H1 (cell line): Measurements from ENCODE around the gene ACLY. TPM values are rescaled to one million over a fixed set of nuclear protein-coding genes. Genes with fewer than 3 reads are reported as not detected.

Experiments used
- ATF2 ChIP-seq: IDR thresholded peaks from 2 replicates; pipeline ENCODE4 v1.6.1; 2012; ENCODE audit warnings: low read length, inconsistent platforms
- CHD1 ChIP-seq: IDR thresholded peaks from 2 replicates; pipeline ENCODE4 v1.6.1; 2012; ENCODE audit warnings: low read depth, low read length, improper control_type of control experiment
- CHD2 ChIP-seq: IDR thresholded peaks from 2 replicates; pipeline ENCODE4 v1.6.1; 2012; ENCODE audit warnings: low read length, improper control_type of control experiment
- EGR1 ChIP-seq: IDR thresholded peaks from 2 replicates; pipeline ENCODE4 v1.6.1; 2011; ENCODE audit warnings: low read depth, low read length, borderline replicate concordance
- JUND ChIP-seq: IDR thresholded peaks from 2 replicates; pipeline ENCODE4 v1.6.1; 2011; ENCODE audit warnings: mild to moderate bottlenecking, improper control_type of control experiment, low read length
- MAFK ChIP-seq: IDR thresholded peaks from 2 replicates; pipeline ENCODE4 v1.6.1; 2012; ENCODE audit warnings: low read depth, mild to moderate bottlenecking, improper control_type of control experiment, low read length
- MAX ChIP-seq: IDR thresholded peaks from 2 replicates; pipeline ENCODE4 v1.6.1; 2012; ENCODE audit warnings: inconsistent platforms
- RAD21 ChIP-seq, 2 experiments: IDR thresholded peaks in 1 of 2; conservative IDR thresholded peaks in 1 of 2; 2 replicates each; pipeline ENCODE4 v1.6.1; 2011; ENCODE audit warnings: low read depth in 2 of 2, low read length in 2 of 2, improper control_type of control experiment in 1 of 2, inconsistent platforms in 1 of 2, mild to moderate bottlenecking in 1 of 2, moderate library complexity in 1 of 2
- RFX5 ChIP-seq: IDR thresholded peaks from 2 replicates; pipeline ENCODE4 v1.6.1; 2011; ENCODE audit warnings: low read depth, low read length, improper control_type of control experiment, borderline replicate concordance
- SAP30 ChIP-seq: fragments of 300-600 bp; sonication (generic); IDR thresholded peaks from 2 replicates; pipeline ENCODE4 v1.7.1; 2012; ENCODE audit warnings: low read length, moderate library complexity, mild to moderate bottlenecking, inconsistent platforms; ENCODE audit not compliant: insufficient read depth, insufficient replicate concordance
- SIN3A ChIP-seq, 2 experiments: IDR thresholded peaks in 1 of 2; conservative IDR thresholded peaks in 1 of 2; 2 replicates each; pipeline ENCODE4 v1.6.1; 2011 to 2012; ENCODE audit warnings: low read length in 2 of 2, improper control_type of control experiment in 1 of 2, low read depth in 1 of 2, mild to moderate bottlenecking in 1 of 2
- TAF1 ChIP-seq: IDR thresholded peaks from 2 replicates; pipeline ENCODE4 v1.6.1; 2011; ENCODE audit warnings: mild to moderate bottlenecking, low read depth, low read length
- TEAD4 ChIP-seq: IDR thresholded peaks from 2 replicates; pipeline ENCODE4 v1.6.1; 2012; ENCODE audit warnings: low read depth, low read length, inconsistent platforms, mixed read lengths
- polyA plus RNA-seq, 7 experiments: library from polyadenylated mRNA; depleted of rRNA in 3 of 7; stranded (reverse) in 5 of 7; unstranded in 2 of 7; fragments of >200 nt in 5 of 7; fragments of 200-250 nt in 2 of 7; gene quantifications; 1 replicate in 5 of 7; 2 replicates in 1 of 7; 4 replicates in 1 of 7; pipeline versions ENCODE4 v1.2.1 to v1.2.3, GENCODE V29; 2011 to 2013; ENCODE audit warnings: missing spikeins in 2 of 7, mixed read lengths in 2 of 7
- total RNA-seq: library from RNA; stranded (reverse); fragmentation: NEBNext Ultra II Directional; extraction: Animal tissue kit (Norgen Biotek cat#: 25700); gene quantifications from 2 replicates; pipeline ENCODE4 v1.2.1, GENCODE V29; 2021
- TF ChIP-seq, protein P1 (sequence below): IDR thresholded peaks from 2 replicates; pipeline ENCODE4 v1.6.1; 2011; ENCODE audit warnings: low read length, improper control_type of control experiment
- TF ChIP-seq, protein P2 (sequence below), 3 experiments: IDR thresholded peaks; 1 replicate in 2 of 3; 2 replicates in 1 of 3; pipeline versions ENCODE4 v1.5.1 to v1.6.1; 2011; ENCODE audit warnings: low read length in 3 of 3, mild to moderate bottlenecking in 3 of 3, inconsistent platforms in 2 of 3, low read depth in 1 of 3, moderate library complexity in 1 of 3; ENCODE audit not compliant: insufficient read depth in 1 of 3; ENCODE audit errors: control extremely low read depth in 1 of 3
- TF ChIP-seq, protein P3 (sequence below): IDR thresholded peaks from 2 replicates; pipeline ENCODE4 v1.6.1; 2011; ENCODE audit warnings: low read depth, mild to moderate bottlenecking, low read length; ENCODE audit not compliant: insufficient read depth

The ACLY gene
- total and polyA plus RNA-seq, 2 of the 8 experiments (the other 6 are each of a cell fraction or from before 2014, with no cell fraction given), result 167 to 393 TPM

DNA sequence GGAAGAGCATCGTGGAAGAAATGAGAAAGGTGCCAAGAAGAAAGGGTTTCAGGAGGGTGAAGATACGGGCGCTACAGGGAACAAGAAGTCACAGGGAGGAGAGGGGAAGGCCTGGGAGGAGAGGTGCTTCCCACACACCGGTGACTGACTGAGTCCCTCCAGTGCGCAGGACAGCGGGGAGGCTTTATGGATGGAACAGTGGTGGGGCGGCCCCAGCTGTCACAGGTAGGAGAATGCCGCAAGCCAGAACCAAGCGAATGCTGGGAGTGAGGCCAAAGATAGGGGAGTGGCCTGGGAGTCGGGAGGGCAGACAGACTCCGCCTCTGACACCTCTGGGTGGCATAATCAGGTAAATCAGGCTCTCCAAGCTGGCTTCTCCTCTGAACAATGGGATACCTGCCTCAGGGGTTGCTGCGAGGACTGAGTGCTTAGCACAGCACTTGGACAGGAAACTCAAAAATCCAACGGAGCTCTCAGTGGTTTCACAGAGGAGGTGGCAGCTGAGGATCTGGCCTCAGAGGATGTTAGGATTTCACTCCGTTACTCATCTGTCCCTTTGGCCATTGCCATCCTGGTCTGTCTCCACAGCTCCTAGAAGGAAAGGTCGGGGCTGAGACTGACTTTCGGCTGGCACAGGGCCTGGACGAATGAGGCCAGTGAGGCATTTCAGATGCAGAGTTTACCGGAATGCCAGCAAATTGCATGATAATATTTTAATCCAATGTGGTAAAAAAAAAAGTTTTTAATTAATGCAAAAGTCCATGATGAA lies 47.1 kb upstream of the ACLY start (continued):
- TF ChIP-seq, protein P1, sequence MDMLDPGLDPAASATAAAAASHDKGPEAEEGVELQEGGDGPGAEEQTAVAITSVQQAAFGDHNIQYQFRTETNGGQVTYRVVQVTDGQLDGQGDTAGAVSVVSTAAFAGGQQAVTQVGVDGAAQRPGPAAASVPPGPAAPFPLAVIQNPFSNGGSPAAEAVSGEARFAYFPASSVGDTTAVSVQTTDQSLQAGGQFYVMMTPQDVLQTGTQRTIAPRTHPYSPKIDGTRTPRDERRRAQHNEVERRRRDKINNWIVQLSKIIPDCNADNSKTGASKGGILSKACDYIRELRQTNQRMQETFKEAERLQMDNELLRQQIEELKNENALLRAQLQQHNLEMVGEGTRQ, result no peak
- TF ChIP-seq ATF2, result peak; percentile 72; the same call in 1 of the 2 replicates
- TF ChIP-seq, protein P2, sequence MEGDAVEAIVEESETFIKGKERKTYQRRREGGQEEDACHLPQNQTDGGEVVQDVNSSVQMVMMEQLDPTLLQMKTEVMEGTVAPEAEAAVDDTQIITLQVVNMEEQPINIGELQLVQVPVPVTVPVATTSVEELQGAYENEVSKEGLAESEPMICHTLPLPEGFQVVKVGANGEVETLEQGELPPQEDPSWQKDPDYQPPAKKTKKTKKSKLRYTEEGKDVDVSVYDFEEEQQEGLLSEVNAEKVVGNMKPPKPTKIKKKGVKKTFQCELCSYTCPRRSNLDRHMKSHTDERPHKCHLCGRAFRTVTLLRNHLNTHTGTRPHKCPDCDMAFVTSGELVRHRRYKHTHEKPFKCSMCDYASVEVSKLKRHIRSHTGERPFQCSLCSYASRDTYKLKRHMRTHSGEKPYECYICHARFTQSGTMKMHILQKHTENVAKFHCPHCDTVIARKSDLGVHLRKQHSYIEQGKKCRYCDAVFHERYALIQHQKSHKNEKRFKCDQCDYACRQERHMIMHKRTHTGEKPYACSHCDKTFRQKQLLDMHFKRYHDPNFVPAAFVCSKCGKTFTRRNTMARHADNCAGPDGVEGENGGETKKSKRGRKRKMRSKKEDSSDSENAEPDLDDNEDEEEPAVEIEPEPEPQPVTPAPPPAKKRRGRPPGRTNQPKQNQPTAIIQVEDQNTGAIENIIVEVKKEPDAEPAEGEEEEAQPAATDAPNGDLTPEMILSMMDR (IDR thresholded peaks at IDR 0.05; ENCODE audit: control extremely low read depth in 1 of 3, insufficient read depth in 1 of 3, low read depth in 1 of 3, low read length in 3 of 3), result peak in 1 of 3 experiments; percentile 1; a peak in 1 of 4 replicates
- TF ChIP-seq MAFK, result no peak
- no peak for TF ChIP-seq EGR1
- no peak for TF ChIP-seq JUND
- no peak for TF ChIP-seq RFX5
- peak; percentile 87 for TF ChIP-seq SAP30
- TF ChIP-seq RAD21 (IDR thresholded peaks at IDR 0.05 in 1 of 2, conservative IDR thresholded peaks at IDR 0.05 in 1 of 2; ENCODE audit: low read depth in 2 of 2, low read length in 2 of 2), result no peak; a peak in 1 of 4 replicates
- 0 out of 4 replicates have a peak, but pooled peaks of 1 of the 2 experiments have one; percentile 74 for TF ChIP-seq SIN3A (conservative IDR thresholded peaks at IDR 0.05 in 1 of 2, IDR thresholded peaks at IDR 0.05 in 1 of 2; ENCODE audit: low read depth in 1 of 2, low read length in 2 of 2)
- TF ChIP-seq CHD2, result no peak
- no peak for TF ChIP-seq CHD1
- no peak for TF ChIP-seq TEAD4
- TF ChIP-seq, protein P3, sequence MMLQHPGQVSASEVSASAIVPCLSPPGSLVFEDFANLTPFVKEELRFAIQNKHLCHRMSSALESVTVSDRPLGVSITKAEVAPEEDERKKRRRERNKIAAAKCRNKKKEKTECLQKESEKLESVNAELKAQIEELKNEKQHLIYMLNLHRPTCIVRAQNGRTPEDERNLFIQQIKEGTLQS, result no peak
- peak; percentile 40; the same call in 1 of the 2 replicates for TF ChIP-seq TAF1
- no peak for TF ChIP-seq MAX
